IMR-90 (cell line): ENCODE measurements around the gene ABHD17A.

ENCODE experiments used
- BHLHE40 ChIP-seq: fragments of 150-350 bp; IDR thresholded peaks from 2 replicates; pipeline ENCODE4 v1.6.1; 2016; ENCODE audit warnings: mild to moderate bottlenecking, low read depth, low read length
- CEBPB ChIP-seq: IDR thresholded peaks from 2 replicates; pipeline ENCODE4 v1.6.1; 2012; ENCODE audit warnings: low read depth, low read length, improper control_type of control experiment
- CHD1 ChIP-seq: IDR thresholded peaks from 2 replicates; pipeline ENCODE4 v1.6.1; 2012; ENCODE audit warnings: low read depth, low read length, improper control_type of control experiment
- FOS ChIP-seq: fragments of 150-350 bp; IDR thresholded peaks from 2 replicates; pipeline ENCODE4 v1.6.1; 2016; ENCODE audit warnings: low read depth, low read length
- MAZ ChIP-seq: IDR thresholded peaks from 2 replicates; pipeline ENCODE4 v1.6.1; 2012; ENCODE audit warnings: low read depth, mild to moderate bottlenecking, low read length, improper control_type of control experiment, moderate library complexity, borderline replicate concordance
- MXI1 ChIP-seq: IDR thresholded peaks from 2 replicates; pipeline ENCODE4 v1.6.1; 2012; ENCODE audit warnings: low read depth, mild to moderate bottlenecking, low read length, moderate library complexity, borderline replicate concordance
- POLR2A ChIP-seq: IDR thresholded peaks from 2 replicates; pipeline ENCODE4 v1.6.1; 2012; ENCODE audit warnings: mild to moderate bottlenecking, low read depth, low read length
- RAD21 ChIP-seq: IDR thresholded peaks from 2 replicates; pipeline ENCODE4 v1.6.1; 2012; ENCODE audit warnings: low read length, improper control_type of control experiment
- RFX5 ChIP-seq: IDR thresholded peaks from 2 replicates; pipeline ENCODE4 v1.8.0; 2012; ENCODE audit warnings: low read depth, mild to moderate bottlenecking, low read length, moderate library complexity
- SMC3 ChIP-seq: fragments of 150-350 bp; IDR thresholded peaks from 2 replicates; pipeline ENCODE4 v1.6.1; 2016; ENCODE audit warnings: low read depth, mild to moderate bottlenecking, antibody characterized with exemption, low read length, moderate library complexity
- TF ChIP-seq, protein P1 (sequence below): conservative IDR thresholded peaks from 2 replicates; pipeline ENCODE4 v1.5.1; 2012; ENCODE audit warnings: mild to moderate bottlenecking, low read depth, low read length, improper control_type of control experiment
- TF ChIP-seq, protein P2 (sequence below): fragments of 150-350 bp; IDR thresholded peaks from 2 replicates; pipeline ENCODE4 v1.6.1; 2017; ENCODE audit warnings: mild to moderate bottlenecking, antibody characterized with exemption, low read length, low read depth

DNA sequence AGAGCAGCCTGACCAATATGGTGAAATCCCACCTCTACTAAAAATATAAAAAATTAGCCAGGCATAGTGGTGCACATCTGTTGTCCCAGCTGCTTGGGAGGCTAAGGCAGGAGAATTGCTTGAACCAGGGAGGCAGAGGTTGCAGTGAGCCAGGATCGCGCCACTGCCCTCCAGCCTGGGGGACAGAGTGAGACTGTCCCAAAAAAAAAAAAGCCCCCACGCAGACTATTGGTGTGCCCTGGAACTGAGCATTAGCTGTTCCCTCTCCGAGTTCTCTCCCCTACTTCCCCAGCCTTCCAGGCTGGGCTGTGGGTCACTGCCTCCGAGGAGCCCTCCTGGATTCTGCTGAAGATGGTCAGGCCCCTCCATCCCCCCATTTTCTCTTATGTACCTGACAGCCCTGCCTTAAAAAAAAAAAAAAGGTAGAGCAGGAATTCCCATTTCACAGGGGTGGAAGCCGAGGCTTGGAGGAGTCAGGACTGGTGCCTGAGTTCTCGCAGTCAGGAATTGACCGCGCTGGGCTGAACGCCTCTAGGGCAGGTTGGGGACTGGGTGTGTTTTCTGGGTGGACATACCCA is 21.8 kb upstream of the ABHD17A start:
- no peak for TF ChIP-seq POLR2A
- TF ChIP-seq MAZ, result no peak
- TF ChIP-seq, protein P1, sequence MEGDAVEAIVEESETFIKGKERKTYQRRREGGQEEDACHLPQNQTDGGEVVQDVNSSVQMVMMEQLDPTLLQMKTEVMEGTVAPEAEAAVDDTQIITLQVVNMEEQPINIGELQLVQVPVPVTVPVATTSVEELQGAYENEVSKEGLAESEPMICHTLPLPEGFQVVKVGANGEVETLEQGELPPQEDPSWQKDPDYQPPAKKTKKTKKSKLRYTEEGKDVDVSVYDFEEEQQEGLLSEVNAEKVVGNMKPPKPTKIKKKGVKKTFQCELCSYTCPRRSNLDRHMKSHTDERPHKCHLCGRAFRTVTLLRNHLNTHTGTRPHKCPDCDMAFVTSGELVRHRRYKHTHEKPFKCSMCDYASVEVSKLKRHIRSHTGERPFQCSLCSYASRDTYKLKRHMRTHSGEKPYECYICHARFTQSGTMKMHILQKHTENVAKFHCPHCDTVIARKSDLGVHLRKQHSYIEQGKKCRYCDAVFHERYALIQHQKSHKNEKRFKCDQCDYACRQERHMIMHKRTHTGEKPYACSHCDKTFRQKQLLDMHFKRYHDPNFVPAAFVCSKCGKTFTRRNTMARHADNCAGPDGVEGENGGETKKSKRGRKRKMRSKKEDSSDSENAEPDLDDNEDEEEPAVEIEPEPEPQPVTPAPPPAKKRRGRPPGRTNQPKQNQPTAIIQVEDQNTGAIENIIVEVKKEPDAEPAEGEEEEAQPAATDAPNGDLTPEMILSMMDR, result no peak
- TF ChIP-seq, protein P2, sequence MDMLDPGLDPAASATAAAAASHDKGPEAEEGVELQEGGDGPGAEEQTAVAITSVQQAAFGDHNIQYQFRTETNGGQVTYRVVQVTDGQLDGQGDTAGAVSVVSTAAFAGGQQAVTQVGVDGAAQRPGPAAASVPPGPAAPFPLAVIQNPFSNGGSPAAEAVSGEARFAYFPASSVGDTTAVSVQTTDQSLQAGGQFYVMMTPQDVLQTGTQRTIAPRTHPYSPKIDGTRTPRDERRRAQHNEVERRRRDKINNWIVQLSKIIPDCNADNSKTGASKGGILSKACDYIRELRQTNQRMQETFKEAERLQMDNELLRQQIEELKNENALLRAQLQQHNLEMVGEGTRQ, result no peak
- no peak for TF ChIP-seq CEBPB
- TF ChIP-seq FOS, result no peak
- no peak for TF ChIP-seq BHLHE40
- no peak for TF ChIP-seq RFX5
- TF ChIP-seq CHD1, result no peak
- no peak for TF ChIP-seq SMC3
- TF ChIP-seq MXI1, result no peak
- TF ChIP-seq RAD21, result no peak
